ENCODE measurements around the gene KIF12.

DNA sequence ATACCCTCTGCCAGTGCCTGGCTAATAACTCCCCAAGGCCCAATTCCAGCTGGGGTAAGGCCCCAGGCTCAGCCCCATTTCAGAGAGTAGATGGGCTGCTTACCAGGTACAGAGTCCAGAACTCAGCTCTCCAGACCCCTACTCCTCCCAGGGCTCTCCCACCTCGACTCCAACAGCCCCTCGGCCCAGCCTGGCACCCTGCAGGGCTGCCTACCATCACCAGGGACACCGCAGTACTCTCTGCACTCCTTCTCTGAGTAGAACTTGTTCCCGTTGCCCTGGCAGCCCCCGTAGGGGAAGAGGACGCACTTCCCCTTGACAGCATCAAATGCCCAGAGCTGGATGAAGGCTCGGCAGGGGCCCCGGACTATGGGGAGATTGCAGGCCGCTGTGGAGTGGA is 38.4 kb downstream of the KIF12 start:
- TF ChIP-seq POU2F2 (IDR thresholded peaks at IDR 0.05; ENCODE audit: low read depth, low read length) (no peak), TAF1 (IDR thresholded peaks at IDR 0.05; ENCODE audit: low read depth, low read length) (no peak), PAX5 (IDR thresholded peaks at IDR 0.05; ENCODE audit: insufficient read depth, low read length, severe bottlenecking) (no peak), POLR2AphosphoS5 (IDR thresholded peaks at IDR 0.05; ENCODE audit: low read depth, low read length) (no peak), SPI1 (IDR thresholded peaks at IDR 0.05; ENCODE audit: low read depth, low read length) (no peak), POLR2A (IDR thresholded peaks at IDR 0.05; ENCODE audit: low read depth, low read length) (no peak)

Measured in GM12891 (cell line).